ENCODE measurements around the gene C1orf87.

C1orf87 gene

GRCh38 chr1:60063561-60063960 is 10.0 kb downstream of the C1orf87 start:
- peak; percentile 25 for DNase-seq (ENCODE audit: low read depth, low spot score)
- no peak for TF ChIP-seq SUZ12 (IDR thresholded peaks at IDR 0.05; ENCODE audit: extremely low read depth, insufficient read depth, insufficient read length)
- TF ChIP-seq YY1 (IDR thresholded peaks at IDR 0.05; ENCODE audit: insufficient read depth, insufficient read length) = no peak
- TF ChIP-seq ZNF274 (IDR thresholded peaks at IDR 0.05; ENCODE audit: low read depth, low read length) = no peak
- no peaks in the 10 kb centered on the region for H3K4me1 ChIP-seq (ENCODE audit: insufficient read depth, insufficient read length)
- H3K4me3 ChIP-seq (ENCODE audit: insufficient read length, low read depth) = no peak overlapping the region
- H3K36me3 ChIP-seq (ENCODE audit: insufficient read depth, insufficient read length, low read length) = no peaks in the 10 kb centered on the region
- no peaks in the 10 kb centered on the region for H3K27me3 ChIP-seq (ENCODE audit: insufficient read depth, insufficient read length)
- H3K9me3 ChIP-seq (ENCODE audit: insufficient read depth, low read length) = no peaks in the 10 kb centered on the region
- H3K9ac ChIP-seq (ENCODE audit: insufficient read length, low read depth) = no peak overlapping the region

GRCh38 chr1:60059468-60059867 is 14.1 kb downstream of the C1orf87 start:
- TF ChIP-seq YY1 (IDR thresholded peaks at IDR 0.05; ENCODE audit: insufficient read depth, insufficient read length) = no peak
- TF ChIP-seq ZNF274 (IDR thresholded peaks at IDR 0.05; ENCODE audit: low read depth, low read length) = no peak
- no peak for TF ChIP-seq SUZ12 (IDR thresholded peaks at IDR 0.05; ENCODE audit: extremely low read depth, insufficient read depth, insufficient read length)
- H3K4me3 ChIP-seq (ENCODE audit: insufficient read length, low read depth) = no peak overlapping the region
- H3K27me3 ChIP-seq (ENCODE audit: insufficient read depth, insufficient read length) = no peaks in the 10 kb centered on the region
- DNase-seq (ENCODE audit: low read depth, low spot score) = no peak
- no peaks in the 10 kb centered on the region for H3K4me1 ChIP-seq (ENCODE audit: insufficient read depth, insufficient read length)
- H3K9me3 ChIP-seq (ENCODE audit: insufficient read depth, low read length) = no peaks in the 10 kb centered on the region
- H3K9ac ChIP-seq (ENCODE audit: insufficient read length, low read depth) = no peak overlapping the region
- no peaks in the 10 kb centered on the region for H3K36me3 ChIP-seq (ENCODE audit: insufficient read depth, insufficient read length, low read length)

DNA sequence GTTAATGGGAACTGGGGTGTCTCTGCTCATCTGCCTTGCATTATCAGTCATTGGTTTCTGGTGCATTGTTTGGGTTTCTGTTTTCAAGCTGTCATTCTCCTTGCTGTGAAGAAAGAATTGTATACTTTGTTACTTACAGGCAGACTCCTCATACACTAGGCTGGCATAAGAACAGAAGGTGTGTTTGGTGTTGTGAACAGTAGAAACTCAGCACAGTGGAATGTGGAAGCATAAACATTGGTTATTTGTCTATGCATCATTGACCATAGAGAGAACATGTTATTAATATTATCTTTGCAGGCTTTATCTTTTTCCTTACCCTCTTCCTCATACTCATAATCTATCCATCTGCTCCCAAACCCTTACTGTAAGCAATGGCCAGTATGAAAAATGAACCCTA is 18.2 kb downstream of the C1orf87 start:
- Histone ChIP-seq H3K27me3 (ENCODE audit: insufficient read depth, insufficient read length) (no peaks in the 10 kb centered on the region), H3K9ac (ENCODE audit: insufficient read length, low read depth) (no peak overlapping the region), H3K4me1 (ENCODE audit: insufficient read depth, insufficient read length) (no peaks in the 10 kb centered on the region), H3K9me3 (ENCODE audit: insufficient read depth, low read length) (0 out of 2 replicates have a peak, but pooled peaks cover 4% of the 10 kb centered on the region), H3K4me3 (ENCODE audit: insufficient read length, low read depth) (no peak overlapping the region), H3K36me3 (ENCODE audit: insufficient read depth, insufficient read length, low read length) (no peaks in the 10 kb centered on the region)
- no peak for TF ChIP-seq ZNF274 (IDR thresholded peaks at IDR 0.05; ENCODE audit: low read depth, low read length)
- no peak for TF ChIP-seq YY1 (IDR thresholded peaks at IDR 0.05; ENCODE audit: insufficient read depth, insufficient read length)
- TF ChIP-seq SUZ12 (IDR thresholded peaks at IDR 0.05; ENCODE audit: extremely low read depth, insufficient read depth, insufficient read length) = no peak
- DNase-seq (ENCODE audit: low read depth, low spot score) = no peak

DNA sequence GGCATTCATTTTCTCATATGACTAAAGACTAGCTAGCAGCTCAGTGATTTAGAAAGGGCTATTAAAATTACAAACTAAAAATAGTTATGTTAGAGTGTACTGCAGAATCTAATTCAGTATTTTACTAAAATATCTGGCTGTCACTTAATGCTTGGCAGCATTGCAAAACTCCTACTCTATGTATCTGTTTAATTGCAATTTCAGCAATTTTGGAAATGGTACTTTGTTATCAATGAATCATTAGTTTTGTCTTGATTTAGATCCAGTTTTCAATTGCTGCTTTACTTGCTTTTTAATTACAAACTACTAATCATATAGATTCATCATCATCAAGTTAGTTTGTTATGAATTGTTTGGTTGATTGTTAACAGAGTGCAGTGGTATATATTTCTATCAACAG is 19.2 kb downstream of the C1orf87 start:
- Histone ChIP-seq H3K9me3 (ENCODE audit: insufficient read depth, low read length) (peaks cover 12% of the 10 kb centered on the region), H3K9ac (ENCODE audit: insufficient read length, low read depth) (no peak overlapping the region), H3K4me1 (ENCODE audit: insufficient read depth, insufficient read length) (no peaks in the 10 kb centered on the region), H3K36me3 (ENCODE audit: insufficient read depth, insufficient read length, low read length) (no peaks in the 10 kb centered on the region), H3K4me3 (ENCODE audit: insufficient read length, low read depth) (no peak overlapping the region), H3K27me3 (ENCODE audit: insufficient read depth, insufficient read length) (no peaks in the 10 kb centered on the region)
- no peak for DNase-seq (ENCODE audit: low read depth, low spot score)
- TF ChIP-seq SUZ12 (IDR thresholded peaks at IDR 0.05; ENCODE audit: extremely low read depth, insufficient read depth, insufficient read length) = no peak
- no peak for TF ChIP-seq YY1 (IDR thresholded peaks at IDR 0.05; ENCODE audit: insufficient read depth, insufficient read length)
- TF ChIP-seq ZNF274 (IDR thresholded peaks at IDR 0.05; ENCODE audit: low read depth, low read length) = no peak

GRCh38 chr1:60052601-60053000 is 21.0 kb downstream of the C1orf87 start:
- TF ChIP-seq YY1 (IDR thresholded peaks at IDR 0.05; ENCODE audit: insufficient read depth, insufficient read length) (no peak), SUZ12 (IDR thresholded peaks at IDR 0.05; ENCODE audit: extremely low read depth, insufficient read depth, insufficient read length) (no peak), ZNF274 (IDR thresholded peaks at IDR 0.05; ENCODE audit: low read depth, low read length) (no peak)
- Histone ChIP-seq H3K27me3 (ENCODE audit: insufficient read depth, insufficient read length) (no peaks in the 10 kb centered on the region), H3K9me3 (ENCODE audit: insufficient read depth, low read length) (peaks cover 20% of the 10 kb centered on the region), H3K4me1 (ENCODE audit: insufficient read depth, insufficient read length) (no peaks in the 10 kb centered on the region), H3K36me3 (ENCODE audit: insufficient read depth, insufficient read length, low read length) (no peaks in the 10 kb centered on the region), H3K9ac (ENCODE audit: insufficient read length, low read depth) (no peak overlapping the region), H3K4me3 (ENCODE audit: insufficient read length, low read depth) (no peak overlapping the region)
- no peak for DNase-seq (ENCODE audit: low read depth, low spot score)

- H3K9me3 ChIP-seq (ENCODE audit: insufficient read depth, low read length) = peaks cover 20% of the 10 kb centered on the region
- H3K4me3 ChIP-seq (ENCODE audit: insufficient read length, low read depth) = no peak overlapping the region
- TF ChIP-seq SUZ12 (IDR thresholded peaks at IDR 0.05; ENCODE audit: extremely low read depth, insufficient read depth, insufficient read length) = no peak
- no peak for TF ChIP-seq ZNF274 (IDR thresholded peaks at IDR 0.05; ENCODE audit: low read depth, low read length)
- TF ChIP-seq YY1 (IDR thresholded peaks at IDR 0.05; ENCODE audit: insufficient read depth, insufficient read length) = no peak
- H3K27me3 ChIP-seq (ENCODE audit: insufficient read depth, insufficient read length) = no peaks in the 10 kb centered on the region
- no peaks in the 10 kb centered on the region for H3K36me3 ChIP-seq (ENCODE audit: insufficient read depth, insufficient read length, low read length)
- H3K9ac ChIP-seq (ENCODE audit: insufficient read length, low read depth) = no peak overlapping the region
- DNase-seq (ENCODE audit: low read depth, low spot score) = no peak
- no peaks in the 10 kb centered on the region for H3K4me1 ChIP-seq (ENCODE audit: insufficient read depth, insufficient read length)
These were observed 22.4 kb downstream of the C1orf87 start for GRCh38 chr1:60051191-60051590.

DNA sequence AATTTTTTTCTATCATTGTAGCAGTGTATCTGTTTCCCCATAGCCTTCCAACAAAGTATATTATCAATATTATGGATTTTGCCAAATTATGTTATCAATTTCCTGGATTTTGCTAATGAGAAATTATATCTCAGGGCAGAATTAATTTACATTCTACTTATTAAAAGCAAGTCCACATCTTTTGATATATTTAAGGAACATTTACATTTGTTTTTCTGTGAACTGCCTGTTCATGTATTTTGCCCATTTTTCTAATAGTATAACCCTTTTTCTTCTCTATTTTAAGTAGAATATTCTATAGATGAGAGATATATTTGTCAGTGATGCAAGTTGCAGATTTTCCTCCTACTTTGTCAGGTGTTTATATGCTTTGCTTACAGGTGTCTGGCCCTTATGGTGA is 24.4 kb downstream of the C1orf87 start:
- Histone ChIP-seq H3K27me3 (ENCODE audit: insufficient read depth, insufficient read length) (no peaks in the 10 kb centered on the region), H3K9ac (ENCODE audit: insufficient read length, low read depth) (no peak overlapping the region), H3K9me3 (ENCODE audit: insufficient read depth, low read length) (peaks cover 20% of the 10 kb centered on the region), H3K4me3 (ENCODE audit: insufficient read length, low read depth) (no peak overlapping the region), H3K36me3 (ENCODE audit: insufficient read depth, insufficient read length, low read length) (no peaks in the 10 kb centered on the region), H3K4me1 (ENCODE audit: insufficient read depth, insufficient read length) (no peaks in the 10 kb centered on the region)
- no peak for DNase-seq (ENCODE audit: low read depth, low spot score)
- TF ChIP-seq SUZ12 (IDR thresholded peaks at IDR 0.05; ENCODE audit: extremely low read depth, insufficient read depth, insufficient read length) = no peak
- no peak for TF ChIP-seq ZNF274 (IDR thresholded peaks at IDR 0.05; ENCODE audit: low read depth, low read length)
- TF ChIP-seq YY1 (IDR thresholded peaks at IDR 0.05; ENCODE audit: insufficient read depth, insufficient read length) = no peak
